Stimulated activated naive CD8-positive, alpha-beta T cell treated with anti-CD3 and anti-CD28 coated beads, Interleukin-15, Interleukin-2, amounts not matched to agents 100 ng/mL and 50 ng/mL, for 24 hours (primary cell): ENCODE data around the gene PARD3B.
A peak's percentile ranks its signal among the peaks of the same experiment; 100 is the strongest.

Experiments used
- H3K27ac Mint-ChIP-seq: one replicate; pipeline ENCODE4 v1.8.0; 2021; ENCODE audit warnings: mild to moderate bottlenecking, mixed read lengths
- H3K27me3 Mint-ChIP-seq: one replicate; pipeline ENCODE4 v1.8.0; 2021; ENCODE audit warnings: mixed read lengths
- H3K36me3 Mint-ChIP-seq: one replicate; pipeline ENCODE4 v1.8.0; 2021; ENCODE audit warnings: low read depth, mixed read lengths
- H3K4me1 Mint-ChIP-seq: one replicate; pipeline ENCODE4 v1.8.0; 2021; ENCODE audit warnings: low read depth, mixed read lengths
- H3K4me3 Mint-ChIP-seq: one replicate; pipeline ENCODE4 v1.8.0; 2021; ENCODE audit warnings: mild to moderate bottlenecking, mixed read lengths
- H3K9me3 Mint-ChIP-seq: one replicate; pipeline ENCODE4 v1.8.0; 2021; ENCODE audit warnings: mixed read lengths

The PARD3B gene

DNA sequence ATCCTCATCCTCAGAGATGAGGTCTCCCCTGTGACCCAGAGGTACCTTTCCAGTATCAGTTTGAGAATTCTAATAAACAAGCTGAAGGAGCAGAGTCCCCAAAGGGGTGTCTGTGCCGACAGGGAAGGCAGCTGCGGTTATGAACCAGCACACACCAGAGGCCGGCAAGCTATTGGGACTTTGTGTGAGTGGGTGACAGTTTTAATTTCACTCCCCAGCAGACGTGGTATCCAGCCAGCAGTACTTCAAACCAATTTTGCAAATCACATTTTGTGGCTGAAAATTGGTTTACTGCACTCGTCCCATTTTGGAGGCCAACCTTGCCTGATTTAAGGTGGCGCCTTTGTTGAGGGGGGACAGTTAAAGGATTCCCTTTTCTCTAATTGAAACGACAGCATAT is 1034.1 kb downstream of the PARD3B start:
- no peak overlapping the region for H3K27ac Mint-ChIP-seq
- no peaks in the 10 kb centered on the region for H3K4me1 Mint-ChIP-seq
- H3K36me3 Mint-ChIP-seq: no peaks in the 10 kb centered on the region
- no peaks in the 10 kb centered on the region for H3K27me3 Mint-ChIP-seq
- H3K9me3 Mint-ChIP-seq: peaks cover 9% of the 10 kb centered on the region
- H3K4me3 Mint-ChIP-seq: no peak overlapping the region

DNA sequence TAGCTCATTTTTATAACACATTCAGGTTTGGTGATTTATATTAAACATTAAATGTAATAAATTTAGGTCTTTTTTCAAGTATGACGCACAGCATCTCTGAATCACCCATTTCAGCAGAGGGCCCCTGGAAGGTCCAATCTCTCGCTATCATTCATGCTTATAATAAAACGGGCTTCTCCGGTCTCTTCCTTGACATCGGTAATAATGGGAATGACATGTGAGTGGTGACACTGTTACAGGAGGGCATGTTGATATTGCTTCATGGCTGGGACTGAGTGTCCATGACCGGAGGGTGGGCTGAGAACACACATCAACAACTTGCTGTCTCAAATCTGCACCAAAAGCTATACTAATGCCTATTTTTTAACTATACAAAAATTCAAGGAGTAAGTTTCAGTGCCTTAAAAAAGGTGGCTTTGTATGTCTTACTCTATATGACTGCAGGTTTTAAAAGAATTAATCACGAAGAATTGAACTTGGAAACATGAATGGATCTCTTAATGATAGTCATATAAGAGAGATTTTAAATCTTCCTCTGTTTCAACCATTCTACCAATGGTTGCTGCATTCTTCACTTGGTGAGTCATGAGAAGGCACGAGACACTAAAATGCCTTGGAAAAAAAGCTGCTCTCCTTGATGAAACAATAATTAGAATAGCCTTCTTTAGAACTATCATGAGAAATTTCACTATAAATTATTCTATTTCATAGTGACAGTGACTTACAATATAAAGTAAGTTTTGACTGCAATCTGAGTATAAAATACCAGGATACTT is 1035.1 kb downstream of the PARD3B start:
- Mint-ChIP-seq H3K4me3 (no peak overlapping the region), H3K27me3 (no peaks in the 10 kb centered on the region), H3K4me1 (no peaks in the 10 kb centered on the region), H3K9me3 (peaks cover 9% of the 10 kb centered on the region), H3K27ac (no peak overlapping the region), H3K36me3 (no peaks in the 10 kb centered on the region)

DNA sequence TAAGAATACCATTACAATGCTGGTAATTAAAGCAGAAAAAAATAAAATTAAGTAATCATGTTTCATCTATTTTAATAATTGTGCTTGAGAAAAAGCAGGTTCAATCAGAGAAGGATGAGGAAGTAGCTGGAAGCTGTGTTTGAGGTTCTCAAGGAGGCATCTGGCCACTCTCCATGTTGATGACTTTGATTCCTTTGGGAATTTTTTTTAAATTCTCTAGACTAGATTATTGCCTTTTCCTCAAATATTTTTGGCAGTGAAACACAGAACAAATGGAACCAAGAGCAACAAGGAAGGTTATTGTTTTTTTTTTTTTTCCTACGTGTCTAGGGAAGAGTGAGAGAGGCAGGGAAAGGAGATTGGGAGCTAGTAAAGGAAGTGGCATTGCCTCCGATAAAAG is 1037.1 kb downstream of the PARD3B start:
- Mint-ChIP-seq H3K27me3 (no peaks in the 10 kb centered on the region), H3K27ac (no peak overlapping the region), H3K9me3 (no peaks in the 10 kb centered on the region), H3K36me3 (no peaks in the 10 kb centered on the region), H3K4me1 (no peaks in the 10 kb centered on the region), H3K4me3 (no peak overlapping the region)

DNA sequence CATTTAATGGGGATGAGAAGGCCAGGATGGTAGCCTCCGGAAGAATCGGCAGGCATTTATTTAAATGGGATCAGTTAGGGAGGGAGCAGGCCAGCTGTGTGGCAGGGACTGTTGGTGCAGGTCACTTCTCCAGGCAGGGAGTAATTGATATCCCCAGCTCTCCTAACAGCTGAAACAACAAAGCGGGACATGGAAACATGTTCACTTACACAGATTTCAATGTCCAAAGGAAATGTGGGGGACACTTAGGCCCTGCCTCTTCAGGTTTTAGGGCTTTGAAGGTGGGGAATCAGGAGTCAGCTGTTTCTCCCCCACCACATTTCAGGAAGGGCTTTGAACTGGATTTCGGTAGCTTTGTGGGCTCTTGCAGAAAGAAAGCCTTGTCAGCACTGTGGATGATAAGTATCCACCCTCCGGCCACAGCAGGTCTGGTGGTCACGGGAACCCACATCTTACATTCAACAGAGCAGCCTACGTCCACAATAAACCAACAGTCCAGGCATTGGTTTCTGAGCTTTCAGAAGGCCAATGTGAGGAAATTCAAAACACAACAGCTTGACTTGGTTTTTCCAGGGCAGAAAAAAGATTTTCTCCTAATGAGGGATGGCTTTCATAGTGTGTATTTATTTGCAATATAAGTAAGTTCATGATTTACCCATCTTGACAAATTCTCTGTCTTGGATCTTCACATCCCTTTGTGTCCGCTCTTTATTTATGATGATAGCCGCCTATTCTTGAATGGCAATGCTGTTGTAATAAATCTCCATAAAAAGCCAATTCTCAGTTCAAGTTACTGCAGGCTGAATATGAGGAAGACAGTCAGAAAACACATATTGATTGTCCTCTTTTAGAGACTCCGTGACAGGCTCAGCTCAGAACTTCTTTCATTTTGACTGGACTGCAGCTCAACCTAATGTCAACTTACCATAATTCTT is 1040.4 kb downstream of the PARD3B start:
- Mint-ChIP-seq H3K4me1 (no peaks in the 10 kb centered on the region), H3K9me3 (no peaks in the 10 kb centered on the region), H3K27ac (no peak overlapping the region), H3K36me3 (no peaks in the 10 kb centered on the region), H3K27me3 (no peaks in the 10 kb centered on the region), H3K4me3 (no peak overlapping the region)

DNA sequence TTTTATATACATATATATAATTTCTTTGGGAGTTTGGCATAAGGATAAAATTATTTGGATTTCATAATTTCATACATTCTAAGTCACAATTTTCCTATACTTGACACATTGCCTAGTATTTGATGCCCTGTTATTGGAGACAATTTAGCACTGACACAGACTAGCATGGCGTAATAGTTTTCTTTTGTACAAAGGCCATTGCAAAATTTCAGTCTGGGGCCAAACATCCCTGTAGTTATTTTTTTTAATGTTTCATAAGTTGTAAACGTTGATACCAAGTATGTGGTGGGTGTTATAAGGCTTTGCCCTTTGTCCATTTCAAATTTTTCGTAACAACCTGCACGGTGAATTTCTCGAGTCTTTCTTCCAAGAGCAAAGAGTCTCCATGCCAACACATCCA is 1041.4 kb downstream of the PARD3B start:
- no peak overlapping the region for H3K27ac Mint-ChIP-seq
- no peaks in the 10 kb centered on the region for H3K36me3 Mint-ChIP-seq
- H3K4me3 Mint-ChIP-seq: no peak overlapping the region
- H3K4me1 Mint-ChIP-seq: no peaks in the 10 kb centered on the region
- H3K9me3 Mint-ChIP-seq: no peaks in the 10 kb centered on the region
- peaks cover 3% of the 10 kb centered on the region for H3K27me3 Mint-ChIP-seq

DNA sequence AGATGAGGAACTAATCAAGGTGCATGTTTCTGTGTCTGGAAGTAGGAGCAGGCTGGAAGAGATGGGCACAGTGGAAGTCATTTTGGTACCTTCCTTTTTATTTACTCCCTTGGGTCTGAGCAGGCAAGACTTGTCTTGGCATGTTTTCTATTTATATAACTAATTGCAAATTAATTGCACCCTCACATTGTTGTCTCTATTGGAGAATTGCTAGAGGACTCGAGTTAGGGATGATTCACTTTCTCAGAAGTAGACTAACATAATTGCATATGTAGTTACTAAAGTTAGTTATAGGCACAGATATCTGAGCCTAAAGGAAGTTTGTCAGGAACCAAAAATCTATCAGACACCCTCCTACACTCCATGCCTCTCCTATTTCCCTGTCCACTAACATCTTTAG is 1044.2 kb downstream of the PARD3B start:
- Mint-ChIP-seq H3K4me3 (no peak overlapping the region), H3K9me3 (no peaks in the 10 kb centered on the region)

DNA sequence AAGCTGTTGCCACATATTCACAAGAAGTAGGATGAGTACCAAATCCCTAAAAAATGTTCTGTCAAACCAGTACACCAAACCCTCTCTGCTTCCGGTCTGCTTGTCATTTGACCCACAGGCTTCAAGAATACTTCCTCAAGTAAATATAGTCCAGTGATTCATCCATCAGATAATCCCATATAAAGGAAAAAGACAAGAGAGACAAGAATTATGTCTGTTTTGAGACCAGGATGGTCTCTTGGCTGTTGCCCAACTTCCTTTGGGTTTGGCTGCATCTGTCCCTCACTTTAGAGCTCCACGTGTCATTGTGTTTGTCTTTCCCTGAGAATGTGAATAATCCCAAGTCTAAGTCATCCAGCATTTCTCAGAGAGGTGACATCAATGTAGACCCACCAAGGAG is 1045.5 kb downstream of the PARD3B start:
- Mint-ChIP-seq H3K27ac (no peak overlapping the region), H3K36me3 (no peaks in the 10 kb centered on the region), H3K4me3 (no peak overlapping the region), H3K27me3 (peaks cover 5% of the 10 kb centered on the region), H3K4me1 (no peaks in the 10 kb centered on the region), H3K9me3 (no peaks in the 10 kb centered on the region)

More for the DNA sequence above, 1044.2 kb downstream of the PARD3B start:
- Mint-ChIP-seq H3K27ac (no peak overlapping the region), H3K4me1 (no peaks in the 10 kb centered on the region), H3K36me3 (no peaks in the 10 kb centered on the region), H3K27me3 (peaks cover 5% of the 10 kb centered on the region)

DNA sequence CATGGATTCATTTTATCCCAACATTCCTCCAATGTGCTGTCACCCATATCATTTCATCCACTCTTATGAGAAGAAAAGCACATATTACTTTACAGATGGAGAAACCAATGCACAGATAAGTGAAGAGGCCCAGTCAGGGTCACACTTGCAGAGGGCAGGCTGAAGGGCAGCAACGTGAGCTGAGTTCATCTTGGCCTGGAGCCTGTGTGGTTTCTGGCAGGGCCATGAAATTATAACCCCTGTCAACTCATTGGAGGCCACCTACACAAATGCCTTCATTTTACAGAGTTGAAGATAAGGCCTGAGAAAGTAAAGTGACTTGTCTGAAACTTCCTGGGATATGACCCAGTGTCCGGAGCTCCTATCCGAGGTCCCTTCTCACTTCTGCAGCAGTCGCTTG is 1048.6 kb downstream of the PARD3B start:
- Mint-ChIP-seq H3K27me3 (peaks cover 5% of the 10 kb centered on the region), H3K36me3 (no peaks in the 10 kb centered on the region), H3K9me3 (no peaks in the 10 kb centered on the region), H3K27ac (no peak overlapping the region), H3K4me1 (no peaks in the 10 kb centered on the region), H3K4me3 (no peak overlapping the region)

DNA sequence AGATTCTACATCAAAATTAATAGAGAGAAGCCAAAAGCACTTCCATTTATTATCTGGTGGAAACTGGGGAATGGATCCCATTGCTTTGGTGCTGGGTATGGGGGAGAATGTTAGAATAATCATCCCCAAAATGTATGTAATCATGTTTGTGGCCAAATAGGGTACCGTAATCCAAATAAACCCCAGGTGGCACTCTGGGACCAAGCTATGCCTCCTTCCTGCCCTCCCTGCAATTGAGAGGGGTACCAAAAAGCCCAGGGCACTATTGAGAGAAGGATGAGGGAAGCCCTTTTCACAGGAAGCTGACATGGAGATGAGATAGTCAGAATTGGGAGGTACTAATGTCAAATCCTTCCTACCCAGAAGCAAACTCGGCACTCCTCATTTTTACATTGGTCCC is 1051.3 kb downstream of the PARD3B start:
- no peak overlapping the region for H3K27ac Mint-ChIP-seq
- H3K4me1 Mint-ChIP-seq: no peaks in the 10 kb centered on the region
- H3K27me3 Mint-ChIP-seq: peaks cover 3% of the 10 kb centered on the region
- peaks cover 4% of the 10 kb centered on the region for H3K9me3 Mint-ChIP-seq
- no peak overlapping the region for H3K4me3 Mint-ChIP-seq
- H3K36me3 Mint-ChIP-seq: no peaks in the 10 kb centered on the region

DNA sequence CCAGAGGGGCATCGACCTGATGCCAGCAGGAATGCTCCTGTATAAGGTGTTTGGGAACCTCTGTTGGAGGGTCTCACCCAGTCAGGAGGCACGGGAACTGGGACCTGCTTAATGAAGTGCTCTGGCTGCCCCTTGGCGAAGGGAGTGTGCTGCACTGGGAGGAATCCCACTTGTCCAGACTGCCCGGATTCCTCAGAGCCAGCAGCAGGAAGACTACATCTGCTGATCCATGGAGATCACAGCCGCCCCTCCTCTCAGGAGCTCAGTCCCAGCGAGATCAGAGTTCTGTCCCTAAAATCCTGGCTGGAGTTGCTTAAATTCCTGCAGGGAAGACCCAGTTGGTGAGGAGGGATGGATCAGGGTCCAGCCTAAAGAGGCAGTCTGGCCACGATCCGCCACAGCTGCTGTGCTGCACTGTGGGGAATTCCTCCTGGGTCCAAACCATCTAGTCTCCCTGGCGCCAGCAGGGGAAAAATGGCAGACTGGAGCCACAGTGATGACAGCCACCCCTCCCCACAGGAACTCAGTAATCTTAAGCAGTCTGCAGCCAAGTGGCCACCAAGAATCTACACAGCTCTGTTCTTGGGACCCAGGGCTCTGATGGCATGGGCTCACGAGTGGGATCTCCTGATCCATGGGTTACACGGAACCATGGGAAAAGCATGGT is 1060.5 kb downstream of the PARD3B start:
- Mint-ChIP-seq H3K4me3 (no peak overlapping the region), H3K36me3 (no peaks in the 10 kb centered on the region), H3K27me3 (peaks cover 38% of the 10 kb centered on the region), H3K9me3 (peaks cover 26% of the 10 kb centered on the region), H3K4me1 (peaks cover 12% of the 10 kb centered on the region), H3K27ac (no peak overlapping the region)

DNA sequence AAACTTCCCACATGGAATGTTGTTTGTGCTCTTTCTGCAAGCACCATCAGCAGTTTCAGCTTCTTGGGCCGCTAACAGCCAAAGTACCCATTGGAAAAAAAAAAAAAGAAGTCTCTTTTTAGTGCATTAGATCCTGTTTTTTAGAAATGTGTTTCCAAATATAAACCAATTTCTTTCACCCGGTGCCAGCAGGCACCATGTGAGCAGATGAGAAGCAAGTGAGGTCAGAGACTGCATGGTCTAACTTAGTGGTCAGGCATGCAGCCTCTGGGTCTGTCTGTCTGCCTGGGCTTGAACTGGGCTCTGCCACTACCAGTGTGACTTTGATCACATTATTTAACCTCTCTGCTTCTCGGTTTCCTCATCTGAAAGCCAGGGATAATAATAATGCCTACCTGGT is 1061.9 kb downstream of the PARD3B start:
- Mint-ChIP-seq H3K27me3 (peaks cover 43% of the 10 kb centered on the region), H3K4me1 (peaks cover 22% of the 10 kb centered on the region), H3K27ac (no peak overlapping the region), H3K4me3 (no peak overlapping the region), H3K9me3 (peaks cover 22% of the 10 kb centered on the region), H3K36me3 (no peaks in the 10 kb centered on the region)

DNA sequence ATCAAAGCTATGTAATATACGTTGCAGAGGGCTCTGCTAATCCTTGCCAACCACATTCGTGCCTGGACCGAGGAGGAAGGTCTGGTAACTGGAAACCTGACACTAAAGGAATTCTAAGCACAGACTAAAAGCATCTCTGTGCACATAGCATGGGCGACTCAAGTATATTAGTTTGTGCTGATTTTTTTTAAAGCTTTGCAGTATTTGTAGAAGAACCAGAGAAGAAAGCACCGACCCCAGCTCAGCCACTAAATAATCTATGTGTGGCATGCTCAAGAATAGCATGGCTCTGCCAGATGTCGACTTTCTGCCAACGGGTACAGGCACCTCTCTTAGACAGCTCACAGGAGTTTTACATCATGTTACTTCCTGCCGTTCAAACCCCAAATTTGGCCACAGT is 1063.8 kb downstream of the PARD3B start:
- Mint-ChIP-seq H3K27me3 (peaks cover 35% of the 10 kb centered on the region), H3K27ac (no peak overlapping the region), H3K9me3 (peaks cover 10% of the 10 kb centered on the region), H3K4me1 (peaks cover 42% of the 10 kb centered on the region), H3K4me3 (no peak overlapping the region), H3K36me3 (no peaks in the 10 kb centered on the region)

DNA sequence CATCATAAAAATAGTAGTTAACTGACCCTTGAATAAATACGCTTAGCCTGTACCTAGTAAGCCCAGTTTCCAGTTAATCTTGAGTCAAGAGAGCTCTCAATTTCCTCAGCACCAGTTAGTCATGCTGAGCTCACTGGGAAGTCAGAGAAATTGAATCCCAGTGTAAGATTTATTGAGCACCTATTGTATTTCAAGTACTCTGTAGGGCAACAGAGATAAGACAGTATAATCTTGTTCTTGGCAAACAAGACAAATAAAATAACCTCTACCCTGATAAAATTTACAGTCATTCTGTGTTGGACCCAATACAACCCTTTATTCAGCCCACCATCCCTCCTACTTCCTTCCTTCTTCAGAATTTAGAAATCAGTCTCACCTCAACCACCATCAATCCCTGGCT is 1065.2 kb downstream of the PARD3B start:
- Mint-ChIP-seq H3K36me3 (no peaks in the 10 kb centered on the region), H3K4me3 (no peak overlapping the region)

DNA sequence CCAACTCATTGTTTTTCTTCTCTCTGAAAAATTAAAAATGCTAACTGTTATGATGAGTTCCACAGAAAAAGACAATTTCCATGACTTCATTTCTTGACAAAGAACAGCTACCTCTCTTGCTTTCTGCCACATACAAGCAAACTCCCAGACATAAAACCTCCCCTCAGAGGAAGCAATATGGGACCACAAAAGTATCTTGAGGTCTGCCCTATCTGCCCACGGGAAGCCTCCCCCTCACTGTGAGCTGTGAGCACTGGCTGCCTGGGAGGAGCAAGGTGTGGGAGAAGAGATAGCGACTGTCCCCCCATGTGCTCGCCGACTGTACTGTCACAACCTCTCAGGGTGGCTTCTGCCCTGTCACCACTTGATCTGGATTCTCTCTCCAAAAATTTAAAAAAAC is 1067.4 kb downstream of the PARD3B start:
- H3K27me3 Mint-ChIP-seq: peaks cover 27% of the 10 kb centered on the region
- H3K36me3 Mint-ChIP-seq: no peaks in the 10 kb centered on the region
- H3K4me3 Mint-ChIP-seq: peak overlapping the region; percentile 65
- H3K4me1 Mint-ChIP-seq: peaks cover 45% of the 10 kb centered on the region
- H3K9me3 Mint-ChIP-seq: no peaks in the 10 kb centered on the region
- H3K27ac Mint-ChIP-seq: peak overlapping the region; percentile 79

More for the DNA sequence above, 1065.2 kb downstream of the PARD3B start:
- no peaks in the 10 kb centered on the region for H3K9me3 Mint-ChIP-seq
- peaks cover 27% of the 10 kb centered on the region for H3K27me3 Mint-ChIP-seq
- peaks cover 45% of the 10 kb centered on the region for H3K4me1 Mint-ChIP-seq
- H3K27ac Mint-ChIP-seq: no peak overlapping the region
